ENCODE data around the gene SNX1. TPM values are rescaled to one million over a fixed set of nuclear protein-coding genes. Genes with fewer than 3 reads are reported as not detected.

SNX1 gene
- total and polyA plus RNA-seq, 2 donors (not counting 3 experiments of a cell fraction or from before 2014, with no cell fraction given): 56.0 to 113 TPM

DNA sequence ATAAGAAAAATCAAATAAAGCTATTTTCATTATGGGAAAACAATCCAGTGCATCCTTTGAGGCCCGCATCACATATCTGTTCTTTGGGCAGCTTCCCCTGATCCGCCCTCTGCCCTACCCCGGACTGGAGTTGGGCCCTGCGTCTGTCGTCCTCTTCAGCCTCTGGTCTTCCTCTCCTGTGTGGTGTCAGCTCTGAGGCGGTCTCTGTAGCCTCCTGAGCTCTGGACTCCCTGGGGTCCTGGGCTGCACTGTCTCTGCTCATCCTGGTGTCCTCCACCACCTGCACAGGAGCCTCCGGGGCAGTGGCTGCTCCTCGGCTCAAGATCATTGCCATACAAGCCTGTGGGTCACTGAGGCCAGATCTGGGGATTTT is 48.4 kb downstream of the SNX1 start:
- no peak overlapping the region for H3K4me3 ChIP-seq (replicated peaks in 1 of 3; ENCODE audit: insufficient read depth in 1 of 3, low read depth in 1 of 3, low read length in 3 of 3)
- no peak overlapping the region for H2AFZ ChIP-seq (ENCODE audit: low read depth, low read length)
- POLR2A ChIA-PET: no interaction called here
- no peaks in the 10 kb centered on the region for H3K9me1 ChIP-seq (replicated peaks; ENCODE audit: control insufficient read depth, extremely low read depth, insufficient read depth, low read length)
- H4K20me1 ChIP-seq (replicated peaks; ENCODE audit: control insufficient read depth, extremely low read depth, insufficient read depth, low read length): no peaks in the 10 kb centered on the region
- CTCF ChIA-PET: interaction anchor here (0.7 to 2.6 kb wide), 2 partner anchors 9 to 10 kb away, joined by 3 to 8 read pairs; no protein-coding TSS in a partner anchor
- no TSS peak for BruUV-seq (replicated peaks)
- no peak overlapping the region for H3K9ac ChIP-seq (replicated peaks; ENCODE audit: extremely low read depth, insufficient read depth, low read length)
- intact Hi-C loops (cut with micrococcal nuclease) (no loop called here), dilution Hi-C loops (cut with MboI; ENCODE audit: extremely low pct_ligation_motif_present, low sequenced_read_pairs) (no loop called here)
- H3K9me3 ChIP-seq (replicated peaks; ENCODE audit: control insufficient read depth, insufficient read depth, low read length): no peaks in the 10 kb centered on the region
- no peaks in the 10 kb centered on the region for H3K79me2 ChIP-seq (ENCODE audit: control insufficient read depth, insufficient read depth, low read length)
- TF ChIP-seq EZH2 (IDR thresholded peaks at IDR 0.05; ENCODE audit: borderline replicate concordance, low read depth, low read length, severe bottlenecking): no peak
- TF ChIP-seq MYC (IDR thresholded peaks at IDR 0.05; ENCODE audit: low read depth, low read length): no peak
- no peak for TF ChIP-seq JUN (IDR thresholded peaks at IDR 0.05; ENCODE audit: borderline replicate concordance, insufficient read depth, insufficient read length, low read depth)
- TF ChIP-seq, protein P1, sequence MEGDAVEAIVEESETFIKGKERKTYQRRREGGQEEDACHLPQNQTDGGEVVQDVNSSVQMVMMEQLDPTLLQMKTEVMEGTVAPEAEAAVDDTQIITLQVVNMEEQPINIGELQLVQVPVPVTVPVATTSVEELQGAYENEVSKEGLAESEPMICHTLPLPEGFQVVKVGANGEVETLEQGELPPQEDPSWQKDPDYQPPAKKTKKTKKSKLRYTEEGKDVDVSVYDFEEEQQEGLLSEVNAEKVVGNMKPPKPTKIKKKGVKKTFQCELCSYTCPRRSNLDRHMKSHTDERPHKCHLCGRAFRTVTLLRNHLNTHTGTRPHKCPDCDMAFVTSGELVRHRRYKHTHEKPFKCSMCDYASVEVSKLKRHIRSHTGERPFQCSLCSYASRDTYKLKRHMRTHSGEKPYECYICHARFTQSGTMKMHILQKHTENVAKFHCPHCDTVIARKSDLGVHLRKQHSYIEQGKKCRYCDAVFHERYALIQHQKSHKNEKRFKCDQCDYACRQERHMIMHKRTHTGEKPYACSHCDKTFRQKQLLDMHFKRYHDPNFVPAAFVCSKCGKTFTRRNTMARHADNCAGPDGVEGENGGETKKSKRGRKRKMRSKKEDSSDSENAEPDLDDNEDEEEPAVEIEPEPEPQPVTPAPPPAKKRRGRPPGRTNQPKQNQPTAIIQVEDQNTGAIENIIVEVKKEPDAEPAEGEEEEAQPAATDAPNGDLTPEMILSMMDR (IDR thresholded peaks at IDR 0.05; ENCODE audit: extremely low read depth in 1 of 2, insufficient read depth in 1 of 2, low read depth in 1 of 2, low read length in 2 of 2): no peak
- TF ChIP-seq, protein P2, sequence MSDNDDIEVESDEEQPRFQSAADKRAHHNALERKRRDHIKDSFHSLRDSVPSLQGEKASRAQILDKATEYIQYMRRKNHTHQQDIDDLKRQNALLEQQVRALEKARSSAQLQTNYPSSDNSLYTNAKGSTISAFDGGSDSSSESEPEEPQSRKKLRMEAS (IDR thresholded peaks at IDR 0.05; ENCODE audit: insufficient read depth, insufficient read length): no peak
- no peak for TF ChIP-seq POLR2AphosphoS5 (IDR thresholded peaks at IDR 0.05; ENCODE audit: insufficient read depth, low read depth, low read length)
- FAIRE-seq (no peak), DNase-seq (ENCODE audit: low read depth, low spot score) (no peak)
- no peak overlapping the region for H3K4me2 ChIP-seq (ENCODE audit: insufficient read depth, low read length)
- no peak overlapping the region for H3K27ac ChIP-seq (ENCODE audit: insufficient read depth, low read depth, low read length)
- no peaks in the 10 kb centered on the region for H3K27me3 ChIP-seq (ENCODE audit: control insufficient read depth in 2 of 2, insufficient read depth in 2 of 2, low read length in 2 of 2)
- H3K36me3 ChIP-seq (ENCODE audit: control insufficient read depth in 2 of 2, extremely low read depth in 1 of 2, insufficient read depth in 2 of 2, low read length in 2 of 2): peaks cover 0 to 16% of the 10 kb centered on the region in 2 experiments
- peaks cover 12% of the 10 kb centered on the region for H3K4me1 ChIP-seq (ENCODE audit: control insufficient read depth, extremely low read depth, insufficient read depth, low read length)

All from endothelial cell of umbilical vein (primary cell).